HEK293 (cell line): ENCODE results near the gene FEZF1.

Experiments used
- CTCF ChIP-seq: fragments of 450-650 bp; formaldehyde crosslinking; IDR thresholded peaks from 2 replicates; pipeline ENCODE4 v1.5.1; 2016; ENCODE audit warnings: missing biosample characterization, missing genetic modification characterization
- GLI4 ChIP-seq: fragments of 450-650 bp; formaldehyde crosslinking; IDR thresholded peaks from 2 replicates; pipeline ENCODE4 v1.5.1; 2016; ENCODE audit warnings: missing biosample characterization, missing genetic modification characterization
- PRDM10 ChIP-seq: fragments of 450-650 bp; formaldehyde crosslinking; IDR thresholded peaks from 2 replicates; pipeline ENCODE4 v1.5.1; 2016; ENCODE audit warnings: missing biosample characterization, missing genetic modification characterization
- REST ChIP-seq: fragments of 450-650 bp; formaldehyde crosslinking; IDR thresholded peaks from 2 replicates; pipeline ENCODE4 v1.5.1; 2016; ENCODE audit warnings: missing biosample characterization, missing genetic modification characterization
- ZFP3 ChIP-seq: fragments of 450-650 bp; formaldehyde crosslinking; IDR thresholded peaks from 2 replicates; pipeline ENCODE4 v1.5.1; 2016; ENCODE audit warnings: low read depth, missing biosample characterization, missing genetic modification characterization
- ZNF274 ChIP-seq, 2 experiments: fragments of 200-500 bp in 1 of 2; fragments of 450-650 bp in 1 of 2; sonication (Bioruptor generic) in 1 of 2; formaldehyde crosslinking in 1 of 2; IDR thresholded peaks; 2 replicates each; pipeline versions ENCODE4 v1.5.1 to v1.6.1; 2014 to 2016; ENCODE audit warnings: borderline replicate concordance in 1 of 2, inconsistent platforms in 1 of 2, low read length in 1 of 2, missing biosample characterization in 1 of 2, missing genetic modification characterization in 1 of 2
- ZNF335 ChIP-seq: fragments of 450-650 bp; formaldehyde crosslinking; conservative IDR thresholded peaks from 2 replicates; pipeline ENCODE4 v1.5.1; 2016; ENCODE audit warnings: missing biosample characterization, missing genetic modification characterization
- ZNF596 ChIP-seq: fragments of 450-650 bp; IDR thresholded peaks from 2 replicates; pipeline ENCODE4 v1.5.0; 2018; ENCODE audit warnings: missing biosample characterization, mild to moderate bottlenecking, missing genetic modification characterization, moderate library complexity
- ZNF704 ChIP-seq: fragments of 450-650 bp; formaldehyde crosslinking; IDR thresholded peaks from 2 replicates; pipeline ENCODE4 v1.5.1; 2016; ENCODE audit warnings: missing biosample characterization, missing genetic modification characterization
- ZNF785 ChIP-seq: fragments of 450-650 bp; formaldehyde crosslinking; IDR thresholded peaks from 2 replicates; pipeline ENCODE4 v1.5.1; 2016; ENCODE audit warnings: missing biosample characterization, missing genetic modification characterization

- TF ChIP-seq PRDM10 (tag by site-specific recombination) (no peak), CTCF (tag by site-specific recombination) (no peak), ZNF596 (tag by site-specific recombination) (no peak), ZNF704 (tag by site-specific recombination) (no peak), ZNF785 (tag by site-specific recombination) (no peak), GLI4 (tag by site-specific recombination) (no peak), ZFP3 (tag by site-specific recombination) (no peak), ZNF335 (tag by site-specific recombination) (no peak), REST (tag by site-specific recombination) (no peak), ZNF274 (IDR thresholded peaks at IDR 0.05; ENCODE audit: low read length) (no peak), ZNF274 (tag by site-specific recombination; IDR thresholded peaks at IDR 0.05; ENCODE audit: borderline replicate concordance) (no peak)
Observed at GRCh38 chr7:122256046-122256445, 48.5 kb downstream of the FEZF1 start.
